K562 (cell line): Measurements from ENCODE around the gene ATXN1. TPM values are rescaled to one million over a fixed set of nuclear protein-coding genes. Genes with fewer than 3 reads are reported as not detected.

Source experiments
- CBX2 ChIP-seq: fragments of 200-600 bp; sonication (generic); IDR thresholded peaks from one replicate; pipeline ENCODE4 v1.6.1; 2012; ENCODE audit warnings: mild to moderate bottlenecking, low read length, inconsistent platforms; ENCODE audit not compliant: insufficient read depth, poor library complexity, severe bottlenecking
- CEBPB ChIP-seq: fragments of 450-650 bp; IDR thresholded peaks from 2 replicates; pipeline ENCODE4 v1.6.1; 2016; ENCODE audit warnings: missing genetic modification characterization, missing compliant biosample characterization
- GATAD2B ChIP-seq: fragments of 450-650 bp; IDR thresholded peaks from 2 replicates; pipeline ENCODE4 v1.6.1; 2017; ENCODE audit warnings: mild to moderate bottlenecking, borderline replicate concordance
- MGA ChIP-seq: fragments of 450-650 bp; IDR thresholded peaks from 2 replicates; pipeline ENCODE4 v1.6.1; 2016; ENCODE audit warnings: mild to moderate bottlenecking, moderate library complexity
- POLR2AphosphoS2 ChIP-seq: IDR thresholded peaks from 2 replicates; pipeline ENCODE4 v1.6.1; 2012; ENCODE audit warnings: low read length, improper control_type of control experiment
- RFX5 ChIP-seq: IDR thresholded peaks from 2 replicates; pipeline ENCODE4 v1.6.1; 2011; ENCODE audit warnings: low read depth, mild to moderate bottlenecking, improper control_type of control experiment, low read length
- SIN3A ChIP-seq, 2 experiments: fragments of 150-350 bp in 1 of 2; IDR thresholded peaks; 2 replicates each; pipeline ENCODE4 v1.6.1; 2011 to 2016; ENCODE audit warnings: borderline replicate concordance in 2 of 2, low read depth in 2 of 2, low read length in 2 of 2, mild to moderate bottlenecking in 2 of 2, moderate library complexity in 2 of 2; ENCODE audit not compliant: control insufficient read depth in 1 of 2
- SPI1 ChIP-seq: IDR thresholded peaks from 2 replicates; pipeline ENCODE4 v1.6.1; 2011; ENCODE audit warnings: low read depth, low read length, control low read depth, borderline replicate concordance
- TAF15 ChIP-seq: fragments of 200-400 bp; formaldehyde crosslinking; IDR thresholded peaks from 2 replicates; pipeline ENCODE4 v1.6.1; 2017; ENCODE audit warnings: mild to moderate bottlenecking, low read depth, low read length, moderate library complexity
- ZNF146 ChIP-seq: IDR thresholded peaks from one replicate; pipeline ENCODE4 v1.6.1; 2018; ENCODE audit warnings: missing compliant biosample characterization; ENCODE audit not compliant: unreplicated experiment
- polyA plus RNA-seq, 8 experiments: library from polyadenylated mRNA; depleted of rRNA in 4 of 8; stranded (reverse) in 5 of 8; unstranded in 3 of 8; fragments of >200 nt; fragmentation: Nextera tagmentation in 2 of 8; fragmentation: Illumina TruSeq in 1 of 8; extraction: Ambion mirVana in 2 of 8; extraction: Trizol in 1 of 8; gene quantifications; 2 replicates each; pipeline versions ENCODE4 v1.2.1 to v1.2.3, GENCODE V29; 2011 to 2014; ENCODE audit warnings: inconsistent platforms in 1 of 8, missing spikeins in 1 of 8
- total RNA-seq, 7 experiments: library from RNA; depleted of rRNA in 6 of 7; stranded (reverse); fragments of >200 nt in 6 of 7; fragmentation: Illumina TruSeq in 2 of 7; extraction: Trizol in 2 of 7; gene quantifications; 2 replicates each; pipeline versions ENCODE4 v1.2.1 to v1.2.3, GENCODE V29; 2011 to 2021; ENCODE audit warnings: low replicate concordance in 1 of 7

ATXN1 gene
- total and polyA plus RNA-seq, 9 of the 15 experiments (the other 6 are each of a cell fraction or from before 2014, with no cell fraction given), result under 0.01 to 1.2 (median 0.58) TPM

GRCh38 chr6:16758163-16758975 lies 2.9 kb downstream of the ATXN1 start (continued):
- TF ChIP-seq MGA (no peak), POLR2AphosphoS2 (0 out of 2 replicates have a peak, but pooled peaks have one; percentile 78), GATAD2B (no peak), CEBPB (tag) (peak; percentile 54), SIN3A (IDR thresholded peaks at IDR 0.05; ENCODE audit: borderline replicate concordance in 2 of 2, control insufficient read depth in 1 of 2, low read depth in 2 of 2, low read length in 2 of 2) (no peak), CBX2 (no peak), SPI1 (no peak), TAF15 (no peak), RFX5 (no peak), ZNF146 (CRISPR knock-in tag) (no peak)
- TF ChIP-seq, all 486 proteins: peak for 4
